Dendritic cell treated with granulocyte-macrophage colony-stimulating factor and Interleukin-4, amounts not matched to agents 40 ng/mL and 50 ng/mL, for 4 days (primary cell): ENCODE measurements around the gene ARHGAP28.

ENCODE experiments used
- H3K27ac Mint-ChIP-seq: one replicate; pipeline ENCODE4 v1.8.0; 2022; ENCODE audit warnings: mild to moderate bottlenecking, mixed read lengths
- H3K27me3 Mint-ChIP-seq: one replicate; pipeline ENCODE4 v1.8.0; 2022; ENCODE audit warnings: mild to moderate bottlenecking, mixed read lengths
- H3K36me3 Mint-ChIP-seq: one replicate; pipeline ENCODE4 v1.8.0; 2022; ENCODE audit warnings: low read depth, mixed read lengths
- H3K4me1 Mint-ChIP-seq: one replicate; pipeline ENCODE4 v1.8.0; 2022; ENCODE audit warnings: low read depth, mixed read lengths
- H3K4me3 Mint-ChIP-seq: one replicate; pipeline ENCODE4 v1.8.0; 2022; ENCODE audit warnings: mild to moderate bottlenecking, moderate library complexity, mixed read lengths
- H3K9me3 Mint-ChIP-seq: one replicate; pipeline ENCODE4 v1.8.0; 2022; ENCODE audit warnings: mixed read lengths
- intact Hi-C: fragments of 100-400 bp; cut with micrococcal nuclease; formaldehyde crosslinking; loops from one replicate; pipeline ENCODE4 v1.15.0; 2022

ARHGAP28 gene

DNA sequence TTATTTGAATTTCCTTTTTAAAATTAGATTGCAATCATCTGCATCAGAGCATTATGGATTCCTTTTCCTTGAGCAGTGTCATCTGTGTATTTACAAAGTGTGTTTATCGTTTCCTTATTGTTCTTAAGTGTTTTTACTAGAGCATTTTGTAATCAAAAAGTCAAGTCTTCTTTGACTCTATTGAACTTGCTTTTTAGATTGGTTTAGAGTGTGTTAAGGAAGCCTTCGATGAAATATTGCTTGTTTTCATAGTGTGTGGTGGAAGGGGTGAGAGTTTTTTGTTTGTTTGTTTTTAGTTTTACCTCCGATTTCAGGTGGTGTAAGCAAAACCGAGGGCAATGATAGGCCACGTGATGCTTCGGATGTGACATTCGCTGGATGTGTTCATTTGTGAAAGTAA lies 45.7 kb downstream of the ARHGAP28 start:
- H3K27ac Mint-ChIP-seq = no peak overlapping the region
- peaks cover 19% of the 10 kb centered on the region for H3K9me3 Mint-ChIP-seq
- no peak overlapping the region for H3K4me3 Mint-ChIP-seq

DNA sequence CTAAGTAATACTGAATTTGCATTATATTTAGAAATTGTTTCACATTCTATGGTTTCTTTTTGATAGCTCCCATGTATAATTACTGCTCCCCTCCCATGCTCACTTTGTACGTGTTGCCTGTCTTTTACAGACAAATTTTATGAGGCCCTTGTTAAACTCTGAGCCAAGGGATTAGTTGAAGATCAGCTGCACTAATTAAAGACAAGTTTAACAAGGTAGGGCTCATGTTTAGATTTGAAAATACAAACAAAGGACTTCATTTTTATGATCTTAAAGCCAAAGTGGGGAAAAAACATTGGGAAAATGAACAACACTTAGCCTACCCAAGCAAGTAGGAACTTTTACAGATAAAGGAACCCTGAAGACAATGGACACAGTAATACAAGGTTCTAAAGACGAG lies 46.2 kb downstream of the ARHGAP28 start:
- Mint-ChIP-seq H3K27me3 (no peaks in the 10 kb centered on the region), H3K4me1 (no peaks in the 10 kb centered on the region), H3K27ac (no peak overlapping the region), H3K36me3 (no peaks in the 10 kb centered on the region), H3K9me3 (peaks cover 19% of the 10 kb centered on the region), H3K4me3 (no peak overlapping the region)
- intact Hi-C loops = no loop called here

More for the DNA sequence above, 45.7 kb downstream of the ARHGAP28 start:
- Mint-ChIP-seq H3K27me3 (no peaks in the 10 kb centered on the region), H3K36me3 (no peaks in the 10 kb centered on the region), H3K4me1 (no peaks in the 10 kb centered on the region)
- intact Hi-C loops = no loop called here

DNA sequence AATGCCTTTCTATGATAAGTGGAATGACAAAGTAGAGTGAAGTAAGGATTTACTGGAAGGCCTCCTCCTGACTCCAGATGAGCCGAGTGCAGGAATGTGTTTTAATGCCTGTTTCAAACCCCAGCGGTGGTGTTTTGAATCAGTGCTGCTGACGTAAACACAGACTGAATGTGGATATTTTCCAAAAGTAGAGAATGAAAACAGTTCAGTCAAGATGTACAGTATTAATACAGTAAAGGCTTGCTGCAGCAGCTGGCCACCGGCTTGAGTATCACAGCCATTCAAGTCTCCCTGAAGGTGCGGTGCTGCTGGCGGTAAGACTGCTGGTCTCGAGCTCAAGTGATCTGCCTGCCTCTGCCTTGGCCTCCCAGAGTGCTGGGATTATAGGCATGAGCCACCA lies 46.7 kb downstream of the ARHGAP28 start:
- no peak overlapping the region for H3K27ac Mint-ChIP-seq
- no peak overlapping the region for H3K4me3 Mint-ChIP-seq
- no peaks in the 10 kb centered on the region for H3K36me3 Mint-ChIP-seq
- H3K27me3 Mint-ChIP-seq = no peaks in the 10 kb centered on the region
- H3K9me3 Mint-ChIP-seq = peaks cover 19% of the 10 kb centered on the region
- H3K4me1 Mint-ChIP-seq = no peaks in the 10 kb centered on the region
- intact Hi-C loops = no loop called here

DNA sequence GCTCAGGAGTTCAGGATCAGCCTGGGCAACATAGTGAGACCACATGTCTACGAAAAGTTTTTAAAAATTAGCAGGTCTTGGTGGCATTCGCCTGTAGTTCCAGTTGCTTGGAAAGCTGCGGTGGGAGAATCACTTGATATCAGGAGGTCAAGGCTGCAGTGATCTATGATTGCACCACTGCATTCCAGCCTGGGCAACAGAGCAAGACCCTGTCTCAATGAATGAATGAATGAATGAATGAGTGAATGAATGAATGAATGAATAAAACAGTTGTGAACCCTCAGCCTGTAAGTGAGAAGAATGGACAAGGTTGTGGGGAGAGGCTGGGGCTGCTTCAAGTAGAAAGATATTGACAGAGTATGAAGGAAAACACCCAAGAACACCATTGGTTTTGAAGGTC lies 48.0 kb downstream of the ARHGAP28 start:
- intact Hi-C loops = no loop called here

DNA sequence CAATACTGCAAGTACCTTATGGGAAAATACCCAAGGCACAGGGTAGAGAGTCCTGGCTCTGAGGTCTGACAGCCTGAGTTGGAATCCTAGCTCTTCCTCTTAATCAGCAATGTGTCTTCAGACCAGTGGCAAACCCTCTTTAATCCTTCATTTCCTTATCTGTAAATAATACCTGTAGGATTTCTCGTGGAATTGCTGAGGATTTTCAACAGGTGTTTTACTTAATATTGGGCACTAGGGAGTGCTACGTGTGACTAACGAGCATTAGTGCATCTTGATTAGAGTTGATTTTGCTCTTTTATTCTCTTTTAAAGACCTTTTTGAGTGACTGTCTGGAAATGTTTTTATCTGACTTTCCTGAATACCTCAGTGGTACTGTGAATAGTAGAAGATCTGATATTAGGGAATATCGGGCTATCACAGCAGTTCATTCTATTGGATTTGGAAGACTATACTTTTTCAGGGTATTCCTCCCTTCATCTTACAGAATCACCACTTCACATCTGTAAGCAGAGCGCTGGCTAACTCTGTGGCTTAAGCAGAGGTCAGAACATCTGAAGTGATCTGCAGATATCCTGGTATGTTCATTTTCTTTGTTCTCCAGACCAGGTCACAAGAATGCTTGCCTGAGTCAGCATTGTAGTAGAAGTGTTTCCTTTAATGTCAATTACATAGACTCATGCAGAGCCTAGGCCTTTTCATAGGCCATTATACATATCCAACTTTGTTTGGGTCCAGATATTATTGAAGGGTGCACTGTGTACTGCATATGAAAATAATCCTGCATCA lies 49.1 kb downstream of the ARHGAP28 start:
- no peaks in the 10 kb centered on the region for H3K27me3 Mint-ChIP-seq
- H3K9me3 Mint-ChIP-seq = peaks cover 19% of the 10 kb centered on the region
- no peaks in the 10 kb centered on the region for H3K36me3 Mint-ChIP-seq
- no peaks in the 10 kb centered on the region for H3K4me1 Mint-ChIP-seq
- no peak overlapping the region for H3K27ac Mint-ChIP-seq
- no peak overlapping the region for H3K4me3 Mint-ChIP-seq
- intact Hi-C loops = no loop called here

More for the DNA sequence above, 48.0 kb downstream of the ARHGAP28 start:
- Mint-ChIP-seq H3K4me3 (no peak overlapping the region), H3K27ac (no peak overlapping the region), H3K4me1 (no peaks in the 10 kb centered on the region), H3K27me3 (no peaks in the 10 kb centered on the region), H3K9me3 (peaks cover 19% of the 10 kb centered on the region), H3K36me3 (no peaks in the 10 kb centered on the region)

DNA sequence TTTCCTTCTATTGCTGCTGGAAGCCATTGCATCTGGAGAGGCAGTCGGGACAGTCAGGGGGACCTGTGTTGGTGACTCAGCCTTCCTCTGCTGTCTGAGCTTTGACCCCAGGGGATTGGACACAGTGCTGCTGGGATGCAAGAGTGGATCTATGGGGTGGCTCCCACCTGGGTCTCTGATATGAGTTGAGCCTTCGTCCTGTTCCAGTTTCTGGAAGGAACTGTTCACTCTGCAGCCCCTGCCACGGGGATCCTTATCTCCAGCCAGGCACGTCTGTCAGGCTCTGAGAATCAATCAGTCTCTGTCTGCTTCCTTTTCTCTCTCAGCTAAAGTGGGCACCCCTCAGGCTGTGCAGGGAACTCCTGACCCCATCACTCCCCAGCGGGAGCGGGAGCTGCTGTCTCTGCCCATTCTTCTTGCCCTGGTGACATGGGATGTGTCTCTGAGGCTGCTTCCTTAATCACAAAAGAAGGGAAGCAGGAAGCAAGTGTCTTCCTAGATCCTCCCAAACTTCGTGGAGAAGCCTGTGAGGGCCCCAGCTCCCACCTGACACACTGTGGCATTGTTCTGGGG lies 51.7 kb downstream of the ARHGAP28 start:
- H3K9me3 Mint-ChIP-seq = peaks cover 26% of the 10 kb centered on the region
- H3K27me3 Mint-ChIP-seq = no peaks in the 10 kb centered on the region
- no peaks in the 10 kb centered on the region for H3K4me1 Mint-ChIP-seq
- no peak overlapping the region for H3K4me3 Mint-ChIP-seq
- intact Hi-C loops = no loop called here
- H3K36me3 Mint-ChIP-seq = no peaks in the 10 kb centered on the region
- no peak overlapping the region for H3K27ac Mint-ChIP-seq

DNA sequence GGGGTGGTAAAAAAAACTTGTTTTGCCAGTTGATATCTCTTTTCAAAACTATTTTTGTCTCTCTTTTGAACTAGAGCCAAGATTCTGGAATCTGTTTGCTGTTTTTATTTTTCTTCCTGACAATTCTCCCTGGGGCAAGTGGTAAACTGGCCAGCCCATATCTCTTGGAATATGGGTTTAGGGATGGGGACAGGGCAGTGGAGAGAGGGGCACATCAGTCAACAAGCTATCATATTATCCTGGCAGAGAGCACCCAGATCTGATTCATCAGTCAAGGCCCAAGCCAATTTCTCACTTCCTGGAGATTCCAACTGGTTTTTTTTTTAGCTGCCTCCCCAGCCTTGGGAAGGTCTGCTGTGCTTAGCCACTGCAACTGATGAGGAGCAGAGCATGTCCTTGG lies 52.3 kb downstream of the ARHGAP28 start:
- H3K4me3 Mint-ChIP-seq = no peak overlapping the region
- peaks cover 22% of the 10 kb centered on the region for H3K9me3 Mint-ChIP-seq
- no peak overlapping the region for H3K27ac Mint-ChIP-seq
- no peaks in the 10 kb centered on the region for H3K36me3 Mint-ChIP-seq
- H3K4me1 Mint-ChIP-seq = no peaks in the 10 kb centered on the region
- H3K27me3 Mint-ChIP-seq = no peaks in the 10 kb centered on the region
- intact Hi-C loops = no loop called here

DNA sequence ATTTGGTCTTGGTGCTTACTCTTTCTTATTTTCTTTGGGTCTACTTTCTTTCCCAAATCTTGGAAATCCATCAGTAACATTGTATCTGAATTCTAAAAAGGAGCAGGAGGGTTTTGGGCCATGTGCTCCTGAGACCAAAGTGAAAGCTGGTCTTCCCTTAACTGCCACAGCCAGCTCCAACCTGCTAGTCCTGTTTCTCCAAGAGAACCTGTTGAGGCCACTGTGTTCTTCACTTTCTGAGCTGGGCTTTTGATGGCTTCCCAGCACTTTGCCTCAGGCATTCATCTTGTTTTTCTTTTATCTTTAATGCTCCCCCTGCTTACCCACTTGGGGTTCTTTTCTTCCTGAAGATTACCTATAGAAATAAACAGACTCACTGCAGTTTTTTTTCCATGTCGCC lies 53.3 kb downstream of the ARHGAP28 start:
- Mint-ChIP-seq H3K9me3 (peaks cover 14% of the 10 kb centered on the region), H3K27ac (no peak overlapping the region), H3K27me3 (no peaks in the 10 kb centered on the region), H3K4me1 (no peaks in the 10 kb centered on the region), H3K36me3 (no peaks in the 10 kb centered on the region), H3K4me3 (no peak overlapping the region)
- intact Hi-C loops = no loop called here

DNA sequence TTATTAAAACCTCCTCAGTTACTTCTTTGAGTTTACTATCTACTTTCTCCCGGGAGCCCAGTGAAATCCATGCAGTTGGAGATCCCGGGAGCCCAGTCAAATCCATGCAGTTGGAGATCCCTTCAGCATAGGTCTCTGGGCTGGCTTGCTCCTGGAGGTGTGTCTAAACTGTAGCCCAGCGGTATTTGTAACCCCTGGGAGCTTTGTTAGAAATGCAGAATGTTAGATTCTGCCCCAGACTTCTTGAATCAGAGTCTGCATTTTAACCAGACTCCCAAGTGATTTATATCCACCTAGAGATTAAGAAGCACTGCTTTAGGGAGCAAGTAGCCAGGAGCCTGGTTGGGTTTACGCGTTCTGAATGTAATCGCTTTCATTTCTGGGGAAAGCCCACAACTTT lies 54.5 kb downstream of the ARHGAP28 start:
- no peak overlapping the region for H3K27ac Mint-ChIP-seq
- no peaks in the 10 kb centered on the region for H3K36me3 Mint-ChIP-seq
- no peak overlapping the region for H3K4me3 Mint-ChIP-seq

DNA sequence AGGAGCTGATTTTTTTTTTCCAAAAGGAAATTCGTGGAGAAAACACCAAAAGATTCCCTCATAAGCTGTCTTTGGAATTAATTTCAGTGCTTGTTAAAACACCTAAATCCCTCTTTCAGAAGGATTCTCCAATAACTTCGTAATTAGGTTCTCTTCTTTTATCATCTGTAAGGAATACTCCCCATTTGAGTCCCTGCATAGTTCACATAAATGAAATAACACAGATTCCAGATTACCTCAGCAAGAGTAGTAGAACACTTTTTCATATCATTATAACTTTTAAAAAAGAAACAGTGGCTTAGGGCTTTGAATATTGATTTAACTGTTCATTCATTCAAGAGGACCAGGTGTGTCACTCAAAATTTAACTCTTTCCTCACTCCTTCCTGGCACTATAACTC lies 55.5 kb downstream of the ARHGAP28 start:
- no peaks in the 10 kb centered on the region for H3K27me3 Mint-ChIP-seq

More for the DNA sequence above, 54.5 kb downstream of the ARHGAP28 start:
- Mint-ChIP-seq H3K4me1 (no peaks in the 10 kb centered on the region), H3K9me3 (peaks cover 19% of the 10 kb centered on the region), H3K27me3 (no peaks in the 10 kb centered on the region)
- intact Hi-C loops = no loop called here

DNA sequence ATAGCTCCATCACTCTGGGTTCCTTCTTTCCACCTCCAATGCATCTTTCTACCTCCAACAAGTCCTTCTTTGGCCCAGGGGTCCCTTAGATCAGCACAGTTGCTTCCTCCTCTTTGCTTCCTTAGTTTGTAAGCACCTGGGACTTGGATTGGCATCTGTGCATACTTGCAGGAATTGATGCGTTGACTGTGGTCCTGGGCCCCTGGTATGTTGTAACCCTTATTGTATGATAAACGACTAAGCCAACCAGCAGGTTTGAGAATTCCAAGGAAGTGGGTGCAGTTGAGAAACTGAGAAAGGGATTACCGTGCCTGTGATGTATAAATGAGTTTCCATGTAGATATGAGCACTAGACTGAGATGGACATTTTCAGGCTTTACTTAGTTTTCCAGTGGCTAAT lies 55.9 kb downstream of the ARHGAP28 start:
- intact Hi-C loops = no loop called here
- H3K4me1 Mint-ChIP-seq = no peaks in the 10 kb centered on the region
- H3K36me3 Mint-ChIP-seq = no peaks in the 10 kb centered on the region
- no peaks in the 10 kb centered on the region for H3K27me3 Mint-ChIP-seq
- H3K4me3 Mint-ChIP-seq = no peak overlapping the region
- no peak overlapping the region for H3K27ac Mint-ChIP-seq
- H3K9me3 Mint-ChIP-seq = peaks cover 21% of the 10 kb centered on the region

More for the DNA sequence above, 55.5 kb downstream of the ARHGAP28 start:
- H3K4me1 Mint-ChIP-seq = no peaks in the 10 kb centered on the region
- peaks cover 21% of the 10 kb centered on the region for H3K9me3 Mint-ChIP-seq
- intact Hi-C loops = no loop called here
- H3K36me3 Mint-ChIP-seq = no peaks in the 10 kb centered on the region
- no peak overlapping the region for H3K27ac Mint-ChIP-seq
- H3K4me3 Mint-ChIP-seq = no peak overlapping the region

DNA sequence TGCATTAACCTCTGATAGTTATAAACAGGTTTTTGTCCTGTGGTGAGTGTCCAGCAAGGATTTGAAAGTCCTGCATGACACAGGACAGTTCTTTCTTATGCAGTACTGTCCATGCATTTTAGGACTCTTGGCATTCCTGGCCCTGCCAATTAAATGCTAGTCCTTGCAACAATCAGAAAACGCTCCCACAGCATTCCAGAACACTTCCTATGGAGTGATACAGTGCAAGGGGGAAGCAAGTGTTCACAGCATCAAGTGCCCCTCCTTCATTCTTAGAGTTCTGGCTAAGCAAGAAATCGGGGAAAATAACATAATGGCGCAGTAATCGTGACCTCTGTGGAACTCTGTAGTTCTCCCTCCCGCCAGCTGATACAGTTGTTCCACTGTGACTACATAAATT lies 62.9 kb downstream of the ARHGAP28 start:
- H3K27me3 Mint-ChIP-seq = no peaks in the 10 kb centered on the region
- H3K27ac Mint-ChIP-seq = no peak overlapping the region

DNA sequence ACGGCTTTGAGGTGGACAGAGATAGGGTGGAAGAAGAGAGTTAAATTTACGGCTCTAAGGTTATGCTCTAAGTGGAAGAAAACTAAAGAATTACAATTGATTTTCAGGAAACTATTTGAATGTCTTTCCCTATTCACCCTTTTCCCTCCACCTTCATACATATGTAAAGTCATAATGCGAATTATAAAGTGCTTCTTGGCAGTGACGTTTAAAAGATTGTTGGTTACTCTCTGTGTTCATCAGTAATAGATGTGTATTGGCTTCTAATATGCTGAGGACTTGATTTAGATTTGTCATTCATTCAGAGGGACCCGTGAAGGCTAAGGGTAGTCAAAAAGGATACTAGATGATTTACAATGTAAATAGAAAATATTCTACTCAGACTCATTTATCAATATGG lies 63.9 kb downstream of the ARHGAP28 start:
- H3K4me1 Mint-ChIP-seq = no peaks in the 10 kb centered on the region
- H3K4me3 Mint-ChIP-seq = no peak overlapping the region
- H3K27ac Mint-ChIP-seq = no peak overlapping the region
- H3K9me3 Mint-ChIP-seq = peaks cover 7% of the 10 kb centered on the region
- no peaks in the 10 kb centered on the region for H3K36me3 Mint-ChIP-seq
- H3K27me3 Mint-ChIP-seq = no peaks in the 10 kb centered on the region
- intact Hi-C loops = no loop called here

More for the DNA sequence above, 62.9 kb downstream of the ARHGAP28 start:
- no peaks in the 10 kb centered on the region for H3K4me1 Mint-ChIP-seq
- H3K36me3 Mint-ChIP-seq = no peaks in the 10 kb centered on the region
- H3K9me3 Mint-ChIP-seq = peaks cover 7% of the 10 kb centered on the region
- no peak overlapping the region for H3K4me3 Mint-ChIP-seq
- intact Hi-C loops = no loop called here

DNA sequence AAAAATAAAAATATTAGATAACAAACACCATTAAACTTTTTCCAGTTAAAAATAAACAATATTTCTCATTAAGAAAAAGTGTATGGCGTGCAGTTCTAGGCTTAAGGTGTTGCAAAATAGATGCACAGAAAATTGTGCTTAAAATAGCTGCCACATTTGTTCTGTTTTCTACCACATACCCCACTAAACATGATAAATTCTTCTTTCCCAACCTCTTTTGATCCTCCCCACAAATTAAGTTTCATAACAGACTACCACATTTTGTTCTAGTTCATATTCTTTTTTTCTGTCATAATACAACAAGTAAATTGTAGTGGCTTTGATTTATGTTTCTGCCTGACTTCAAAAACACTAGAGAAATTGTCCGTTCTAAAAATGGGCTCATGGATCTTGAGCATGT lies 64.5 kb downstream of the ARHGAP28 start:
- Mint-ChIP-seq H3K9me3 (peaks cover 2% of the 10 kb centered on the region), H3K4me3 (no peak overlapping the region), H3K36me3 (no peaks in the 10 kb centered on the region), H3K4me1 (no peaks in the 10 kb centered on the region), H3K27ac (no peak overlapping the region), H3K27me3 (no peaks in the 10 kb centered on the region)
- intact Hi-C loops = no loop called here

DNA sequence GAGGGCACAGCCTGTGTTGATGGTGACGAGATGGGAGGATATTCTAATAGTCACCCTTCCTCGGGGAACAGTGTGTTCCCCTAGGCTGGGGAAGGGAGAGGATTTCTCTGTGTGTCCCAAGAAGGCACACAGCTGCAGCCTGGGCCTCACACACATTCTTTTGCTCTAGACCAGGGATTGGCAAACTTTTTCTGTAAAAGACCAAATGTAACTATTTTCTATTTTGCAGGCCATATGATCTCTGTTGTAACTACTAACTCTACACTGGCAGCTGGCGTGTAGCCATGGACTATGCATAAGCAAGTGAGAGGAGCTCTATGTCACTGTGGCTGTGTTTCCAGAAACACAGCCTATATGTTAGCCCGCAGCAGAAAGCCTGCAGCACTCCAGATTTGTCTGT lies 65.8 kb downstream of the ARHGAP28 start:
- Mint-ChIP-seq H3K4me3 (no peak overlapping the region), H3K4me1 (no peaks in the 10 kb centered on the region), H3K27ac (no peak overlapping the region), H3K36me3 (no peaks in the 10 kb centered on the region), H3K9me3 (peaks cover 5% of the 10 kb centered on the region), H3K27me3 (no peaks in the 10 kb centered on the region)
- intact Hi-C loops = no loop called here
